ENCODE data around the gene ATXN7.

ATXN7 gene

DNA sequence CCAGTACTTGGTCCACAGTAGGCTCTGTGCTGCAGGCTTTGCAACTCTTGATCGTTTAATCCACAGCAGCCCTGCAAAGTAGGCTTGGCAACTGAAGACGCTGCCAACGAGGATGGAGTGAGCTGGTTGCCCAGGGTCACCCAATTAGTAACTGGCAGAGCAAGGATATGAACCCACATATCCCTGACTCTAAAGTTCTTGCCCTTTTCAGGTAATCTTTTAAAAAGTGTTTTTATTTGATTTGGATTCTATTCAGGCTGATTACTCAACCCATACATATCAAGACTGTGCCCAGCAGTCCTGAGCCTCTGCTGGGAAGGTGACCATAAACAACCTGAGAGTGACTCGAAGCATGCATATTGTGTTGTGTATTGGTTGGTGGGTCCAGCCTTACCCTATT lies 109.3 kb downstream of the ATXN7 start:
- TF ChIP-seq FOXP2 (optimal IDR thresholded peaks at IDR 0.05; ENCODE audit: borderline replicate concordance, extremely low read depth, extremely low read length, insufficient read depth) (no peak), SIN3A (IDR thresholded peaks at IDR 0.05; ENCODE audit: borderline replicate concordance, insufficient read depth, low read length) (no peak), POLR2AphosphoS5 (IDR thresholded peaks at IDR 0.05; ENCODE audit: low read depth, low read length) (no peak)

DNA sequence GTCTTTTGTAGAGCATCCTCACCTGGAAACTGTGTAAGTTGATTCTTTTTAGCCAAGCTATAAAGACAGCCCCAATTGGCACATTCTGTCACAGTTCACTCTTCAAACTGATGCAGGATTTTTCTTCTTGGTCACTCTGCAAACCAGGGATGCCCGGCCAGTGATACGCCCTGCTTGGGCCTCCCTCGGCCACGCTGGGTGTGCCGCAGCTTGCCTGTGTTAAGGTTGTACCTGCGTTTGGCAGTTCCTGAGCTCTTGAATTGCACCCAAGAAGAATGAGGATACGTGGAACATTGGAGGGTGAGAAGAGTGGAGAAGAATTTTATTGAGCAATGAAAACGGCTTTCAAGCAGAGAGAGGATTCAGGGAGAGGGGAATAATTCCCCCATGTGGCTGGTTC lies 109.7 kb downstream of the ATXN7 start:
- TF ChIP-seq TAF1 (IDR thresholded peaks at IDR 0.05; ENCODE audit: borderline replicate concordance, insufficient read depth, low read length) (no peak), SIN3A (IDR thresholded peaks at IDR 0.05; ENCODE audit: borderline replicate concordance, insufficient read depth, low read length) (no peak), POLR2AphosphoS5 (IDR thresholded peaks at IDR 0.05; ENCODE audit: low read depth, low read length) (no peak), FOXP2 (optimal IDR thresholded peaks at IDR 0.05; ENCODE audit: borderline replicate concordance, extremely low read depth, extremely low read length, insufficient read depth) (no peak)
- TF ChIP-seq, protein P1, sequence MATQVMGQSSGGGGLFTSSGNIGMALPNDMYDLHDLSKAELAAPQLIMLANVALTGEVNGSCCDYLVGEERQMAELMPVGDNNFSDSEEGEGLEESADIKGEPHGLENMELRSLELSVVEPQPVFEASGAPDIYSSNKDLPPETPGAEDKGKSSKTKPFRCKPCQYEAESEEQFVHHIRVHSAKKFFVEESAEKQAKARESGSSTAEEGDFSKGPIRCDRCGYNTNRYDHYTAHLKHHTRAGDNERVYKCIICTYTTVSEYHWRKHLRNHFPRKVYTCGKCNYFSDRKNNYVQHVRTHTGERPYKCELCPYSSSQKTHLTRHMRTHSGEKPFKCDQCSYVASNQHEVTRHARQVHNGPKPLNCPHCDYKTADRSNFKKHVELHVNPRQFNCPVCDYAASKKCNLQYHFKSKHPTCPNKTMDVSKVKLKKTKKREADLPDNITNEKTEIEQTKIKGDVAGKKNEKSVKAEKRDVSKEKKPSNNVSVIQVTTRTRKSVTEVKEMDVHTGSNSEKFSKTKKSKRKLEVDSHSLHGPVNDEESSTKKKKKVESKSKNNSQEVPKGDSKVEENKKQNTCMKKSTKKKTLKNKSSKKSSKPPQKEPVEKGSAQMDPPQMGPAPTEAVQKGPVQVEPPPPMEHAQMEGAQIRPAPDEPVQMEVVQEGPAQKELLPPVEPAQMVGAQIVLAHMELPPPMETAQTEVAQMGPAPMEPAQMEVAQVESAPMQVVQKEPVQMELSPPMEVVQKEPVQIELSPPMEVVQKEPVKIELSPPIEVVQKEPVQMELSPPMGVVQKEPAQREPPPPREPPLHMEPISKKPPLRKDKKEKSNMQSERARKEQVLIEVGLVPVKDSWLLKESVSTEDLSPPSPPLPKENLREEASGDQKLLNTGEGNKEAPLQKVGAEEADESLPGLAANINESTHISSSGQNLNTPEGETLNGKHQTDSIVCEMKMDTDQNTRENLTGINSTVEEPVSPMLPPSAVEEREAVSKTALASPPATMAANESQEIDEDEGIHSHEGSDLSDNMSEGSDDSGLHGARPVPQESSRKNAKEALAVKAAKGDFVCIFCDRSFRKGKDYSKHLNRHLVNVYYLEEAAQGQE (IDR thresholded peaks at IDR 0.05; ENCODE audit: insufficient read depth in 1 of 2, low read depth in 2 of 2, low read length in 2 of 2), result no peak

- no peak for TF ChIP-seq POLR2AphosphoS5 (IDR thresholded peaks at IDR 0.05; ENCODE audit: low read depth, low read length)
- no peak for TF ChIP-seq FOXP2 (optimal IDR thresholded peaks at IDR 0.05; ENCODE audit: borderline replicate concordance, extremely low read depth, extremely low read length, insufficient read depth)
- no peak for TF ChIP-seq SIN3A (IDR thresholded peaks at IDR 0.05; ENCODE audit: borderline replicate concordance, insufficient read depth, low read length)
- TF ChIP-seq TAF1 (IDR thresholded peaks at IDR 0.05; ENCODE audit: borderline replicate concordance, insufficient read depth, low read length), result no peak
- TF ChIP-seq, protein P1 (IDR thresholded peaks at IDR 0.05; ENCODE audit: insufficient read depth in 1 of 2, low read depth in 2 of 2, low read length in 2 of 2), result no peak
Measured at GRCh38 chr3:63974451-63974850, 110.8 kb downstream of the ATXN7 start.

- no peak for TF ChIP-seq FOXP2 (optimal IDR thresholded peaks at IDR 0.05; ENCODE audit: borderline replicate concordance, extremely low read depth, extremely low read length, insufficient read depth)
- no peak for TF ChIP-seq SIN3A (IDR thresholded peaks at IDR 0.05; ENCODE audit: borderline replicate concordance, insufficient read depth, low read length)
- TF ChIP-seq POLR2AphosphoS5 (IDR thresholded peaks at IDR 0.05; ENCODE audit: low read depth, low read length), result no peak
- no peak for TF ChIP-seq TAF1 (IDR thresholded peaks at IDR 0.05; ENCODE audit: borderline replicate concordance, insufficient read depth, low read length)
- TF ChIP-seq, protein P1 (IDR thresholded peaks at IDR 0.05; ENCODE audit: insufficient read depth in 1 of 2, low read depth in 2 of 2, low read length in 2 of 2), result 0 out of 4 replicates have a peak, but pooled peaks of 1 of the 2 experiments have one; percentile 25
Measured at GRCh38 chr3:63975723-63976122, 112.1 kb downstream of the ATXN7 start.

GRCh38 chr3:63976161-63976871 lies 112.6 kb downstream of the ATXN7 start:
- TF ChIP-seq SIN3A (IDR thresholded peaks at IDR 0.05; ENCODE audit: borderline replicate concordance, insufficient read depth, low read length) (no peak), TAF1 (IDR thresholded peaks at IDR 0.05; ENCODE audit: borderline replicate concordance, insufficient read depth, low read length) (no peak), FOXP2 (optimal IDR thresholded peaks at IDR 0.05; ENCODE audit: borderline replicate concordance, extremely low read depth, extremely low read length, insufficient read depth) (no peak)
- TF ChIP-seq, protein P1 (IDR thresholded peaks at IDR 0.05; ENCODE audit: insufficient read depth in 1 of 2, low read depth in 2 of 2, low read length in 2 of 2), result no peak

All from PFSK-1 (cell line).